H1 (cell line): ENCODE measurements around the gene ODR4. TPM values are rescaled to one million over a fixed set of nuclear protein-coding genes. Genes with fewer than 3 reads are reported as not detected.

Experiments
- MAFK ChIP-seq: IDR thresholded peaks from 2 replicates; pipeline ENCODE4 v1.6.1; 2012; ENCODE audit warnings: low read depth, mild to moderate bottlenecking, improper control_type of control experiment, low read length
- POLR2A ChIP-seq, 2 experiments: IDR thresholded peaks; 1 replicate in 1 of 2; 2 replicates in 1 of 2; pipeline ENCODE4 v1.6.1; 2011; ENCODE audit warnings: low read depth in 2 of 2, low read length in 2 of 2, mild to moderate bottlenecking in 2 of 2; ENCODE audit errors: control extremely low read depth in 1 of 2
- RFX5 ChIP-seq: IDR thresholded peaks from 2 replicates; pipeline ENCODE4 v1.6.1; 2011; ENCODE audit warnings: low read depth, low read length, improper control_type of control experiment, borderline replicate concordance
- polyA plus RNA-seq, 7 experiments: library from polyadenylated mRNA; depleted of rRNA in 3 of 7; stranded (reverse) in 5 of 7; unstranded in 2 of 7; fragments of >200 nt in 5 of 7; fragments of 200-250 nt in 2 of 7; gene quantifications; 1 replicate in 5 of 7; 2 replicates in 1 of 7; 4 replicates in 1 of 7; pipeline versions ENCODE4 v1.2.1 to v1.2.3, GENCODE V29; 2011 to 2013; ENCODE audit warnings: missing spikeins in 2 of 7, mixed read lengths in 2 of 7
- total RNA-seq: library from RNA; stranded (reverse); fragmentation: NEBNext Ultra II Directional; extraction: Animal tissue kit (Norgen Biotek cat#: 25700); gene quantifications from 2 replicates; pipeline ENCODE4 v1.2.1, GENCODE V29; 2021

The ODR4 gene
- total and polyA plus RNA-seq, 2 of the 8 experiments (the other 6 are each of a cell fraction or from before 2014, with no cell fraction given) = 4.1 to 14.1 TPM

- TF ChIP-seq RFX5 (no peak), MAFK (no peak), POLR2A (IDR thresholded peaks at IDR 0.05; ENCODE audit: control extremely low read depth in 1 of 2, low read depth in 2 of 2, low read length in 2 of 2) (no peak)
Measured at GRCh38 chr1:186337554-186337953, 38.1 kb upstream of the ODR4 start (continued).
